PC-9 (cell line): ENCODE results near the gene ZNF236. TPM values are rescaled to one million over a fixed set of nuclear protein-coding genes. Genes with fewer than 3 reads are reported as not detected.

Source experiments
- BruUV-seq: library from RNA; stranded (reverse); fragments of 400-500 nt; replicated peaks from 2 replicates; lab custom pipeline; 2021; lab: Mats Ljungman, UMichigan
- CTCF ChIA-PET: fragments of 300-600 bp; sonication (Branson Sonifier 250); formaldehyde crosslinking; loops from one replicate; lab custom pipeline; 2022; ENCODE audit warnings: antibody characterized with exemption; lab: Charles Lee
- POLR2A ChIA-PET: fragments of 300-600 bp; sonication (Branson Sonifier 250); formaldehyde crosslinking; loops from one replicate; lab custom pipeline; 2022; ENCODE audit warnings: antibody characterized with exemption; ENCODE audit not compliant: unreplicated experiment; lab: Charles Lee
- DNase-seq, 2 experiments: peaks; one replicate each; pipeline versions ENCODE4 v3.0.0 to v3.0.0-alpha.2; 2015 to 2022; ENCODE audit warnings: mixed read lengths in 1 of 2
- H2AFZ ChIP-seq: fragments of 200-600 bp; sonication (generic); 2 replicates; pipeline ENCODE4 v1.8.1; 2017; ENCODE audit warnings: antibody characterized with exemption
- H3F3A ChIP-seq: fragments of 200-600 bp; sonication (generic); 2 replicates; pipeline ENCODE4 v1.8.1; 2017; ENCODE audit warnings: antibody characterized with exemption, mild to moderate bottlenecking, low read depth; ENCODE audit not compliant: insufficient read depth
- H3K27ac ChIP-seq: fragments of 200-600 bp; sonication (generic); 2 replicates; pipeline ENCODE4 v1.6.1; 2016; ENCODE audit warnings: mixed run types
- H3K27me3 ChIP-seq: fragments of 200-600 bp; sonication (generic); 2 replicates; pipeline ENCODE4 v1.6.1; 2016; ENCODE audit warnings: low read depth, mixed run types; ENCODE audit not compliant: insufficient read depth
- H3K36me3 ChIP-seq: fragments of 200-600 bp; sonication (generic); 2 replicates; pipeline ENCODE4 v1.6.1; 2016; ENCODE audit warnings: low read depth, mixed run types
- H3K4me1 ChIP-seq: fragments of 200-600 bp; sonication (generic); replicated peaks from 2 replicates; pipeline ENCODE4 v1.6.1; 2016; ENCODE audit warnings: mixed run types; ENCODE audit not compliant: insufficient read depth
- H3K4me2 ChIP-seq: fragments of 200-600 bp; sonication (generic); 2 replicates; pipeline ENCODE4 v1.6.1; 2017; ENCODE audit warnings: mixed run types
- H3K4me3 ChIP-seq: fragments of 200-600 bp; sonication (generic); 2 replicates; pipeline ENCODE4 v1.6.1; 2016; ENCODE audit warnings: mixed run types
- H3K79me2 ChIP-seq: fragments of 200-600 bp; sonication (generic); 2 replicates; pipeline ENCODE4 v1.6.1; 2017; ENCODE audit warnings: low read depth, mixed run types
- H3K9me2 ChIP-seq: fragments of 200-600 bp; sonication (generic); 2 replicates; pipeline ENCODE4 v1.8.1; 2017; ENCODE audit warnings: mild to moderate bottlenecking; ENCODE audit not compliant: insufficient read depth
- H3K9me3 ChIP-seq: fragments of 200-600 bp; sonication (generic); 2 replicates; pipeline ENCODE4 v1.8.1; 2016; ENCODE audit warnings: low read depth; ENCODE audit not compliant: insufficient read depth
- H4K20me1 ChIP-seq: fragments of 200-600 bp; sonication (generic); 2 replicates; pipeline ENCODE4 v1.8.1; 2017; ENCODE audit not compliant: insufficient read depth
- CTCF ChIP-seq: fragments of 200-600 bp; sonication (generic); conservative IDR thresholded peaks from 2 replicates; pipeline ENCODE4 v1.6.1; 2017; ENCODE audit warnings: mixed run types, antibody characterized with exemption, mild to moderate bottlenecking, moderate library complexity
- EZH2 ChIP-seq: fragments of 200-600 bp; sonication (generic); IDR thresholded peaks from 2 replicates; pipeline ENCODE4 v1.8.0; 2017; ENCODE audit warnings: antibody characterized with exemption, low read depth
- intact Hi-C: fragments of 100-400 bp; cut with micrococcal nuclease; formaldehyde crosslinking; loops from one replicate; pipeline ENCODE4 v1.10.0; 2022; ENCODE audit not compliant: unreplicated experiment
- total RNA-seq: library from RNA; stranded (reverse); gene quantifications from 2 replicates; pipeline ENCODE4 v1.2.3, GENCODE V29; 2021

The ZNF236 gene
- total RNA-seq, 1 experiment from 2014 or later: 10.8 TPM

GRCh38 chr18:76973520-76974266 lies 151.3 kb downstream of the ZNF236 start:
- H3K4me3 ChIP-seq: no peak overlapping the region
- H3K9me3 ChIP-seq: no peaks in the 10 kb centered on the region
- POLR2A ChIA-PET: interaction anchor here (0.7 kb wide), 1 partner anchor 104 kb away, joined by 3 read pairs; no protein-coding TSS in a partner anchor
- no peaks in the 10 kb centered on the region for H3F3A ChIP-seq
- H3K27me3 ChIP-seq: no peaks in the 10 kb centered on the region
- no TSS peak for BruUV-seq
- intact Hi-C loops: no loop called here
- no peaks in the 10 kb centered on the region for H4K20me1 ChIP-seq
- no peak overlapping the region for H3K27ac ChIP-seq
- H3K79me2 ChIP-seq: no peaks in the 10 kb centered on the region
- no peaks in the 10 kb centered on the region for H3K36me3 ChIP-seq
- no peaks in the 10 kb centered on the region for H3K9me2 ChIP-seq
- CTCF ChIA-PET: no interaction called here
- H3K4me1 ChIP-seq: no peaks in the 10 kb centered on the region
- no peak overlapping the region for H2AFZ ChIP-seq
- TF ChIP-seq EZH2 (no peak), CTCF (no peak)
- no peak overlapping the region for H3K4me2 ChIP-seq
- DNase-seq: no peak

DNA sequence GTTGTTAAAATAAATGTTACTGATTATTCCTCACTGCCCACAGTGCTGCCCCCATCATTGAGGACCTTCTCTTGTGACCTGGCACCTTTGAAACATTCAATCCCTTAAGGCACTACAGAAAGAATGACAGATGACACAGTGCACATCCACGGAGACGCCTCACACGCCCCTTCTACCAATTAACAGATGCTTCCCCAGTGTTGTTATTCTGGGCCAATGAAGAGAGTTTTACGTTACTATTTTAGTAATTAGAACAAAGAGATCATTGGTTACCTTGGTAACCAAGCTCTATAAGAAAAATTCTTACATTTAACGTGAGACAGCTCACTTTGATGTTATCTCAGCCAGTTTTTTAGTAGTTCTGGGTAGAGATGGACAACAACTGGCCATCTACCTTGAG lies 152.0 kb downstream of the ZNF236 start:
- H2AFZ ChIP-seq: no peak overlapping the region
- TF ChIP-seq CTCF: no peak
- no peak for TF ChIP-seq EZH2
- no peaks in the 10 kb centered on the region for H3K27me3 ChIP-seq
- DNase-seq: no peak
- H3K4me1 ChIP-seq: no peaks in the 10 kb centered on the region
- intact Hi-C loops: no loop called here
- H3F3A ChIP-seq: no peaks in the 10 kb centered on the region
- H3K27ac ChIP-seq: no peak overlapping the region
- ChIA-PET POLR2A (interaction anchor here (0.7 kb wide), 1 partner anchor 103 kb away, joined by 3 read pairs; no protein-coding TSS in a partner anchor), CTCF (no interaction called here)
- H3K36me3 ChIP-seq: no peaks in the 10 kb centered on the region
- H3K4me2 ChIP-seq: no peak overlapping the region
- no peak overlapping the region for H3K4me3 ChIP-seq
- no TSS peak for BruUV-seq
- no peaks in the 10 kb centered on the region for H3K9me2 ChIP-seq
- no peaks in the 10 kb centered on the region for H3K9me3 ChIP-seq
- H3K79me2 ChIP-seq: no peaks in the 10 kb centered on the region
- no peaks in the 10 kb centered on the region for H4K20me1 ChIP-seq

- BruUV-seq: no TSS peak
- ChIA-PET CTCF (no interaction called here), POLR2A (no interaction called here)
- Histone ChIP-seq H3K27me3 (no peaks in the 10 kb centered on the region), H3K4me1 (no peaks in the 10 kb centered on the region), H3K27ac (no peak overlapping the region), H3K36me3 (no peaks in the 10 kb centered on the region), H3K79me2 (no peaks in the 10 kb centered on the region), H3K4me3 (no peak overlapping the region), H2AFZ (no peak overlapping the region), H3K9me2 (no peaks in the 10 kb centered on the region), H3K4me2 (no peak overlapping the region), H3F3A (no peaks in the 10 kb centered on the region), H4K20me1 (no peaks in the 10 kb centered on the region), H3K9me3 (no peaks in the 10 kb centered on the region)
- DNase-seq: no peak
- no peak for TF ChIP-seq EZH2
- TF ChIP-seq CTCF: no peak
- intact Hi-C loops: no loop called here
Observed at GRCh38 chr18:76975577-76976110, 153.3 kb downstream of the ZNF236 start.
